ENCODE measurements around the gene VAX1.

Gene VAX1

GRCh38 chr10:117148284-117148683 is 10.2 kb upstream of the VAX1 start:
- H3K9me3 ChIP-seq, result no peaks in the 10 kb centered on the region
- TF ChIP-seq CTCF (IDR thresholded peaks at IDR 0.05), result no peak
- peaks cover 98% of the 10 kb centered on the region for H3K27me3 ChIP-seq
- H3K4me1 ChIP-seq (ENCODE audit: control insufficient read depth in 1 of 2, insufficient read depth in 1 of 2, low read depth in 1 of 2, low read length in 1 of 2), result no peaks in the 10 kb centered on the region
- H3K27ac ChIP-seq, result no peak overlapping the region
- no peak overlapping the region for H3K4me3 ChIP-seq (ENCODE audit: low read depth in 1 of 2, low read length in 1 of 2)
- no peaks in the 10 kb centered on the region for H3K36me3 ChIP-seq

DNA sequence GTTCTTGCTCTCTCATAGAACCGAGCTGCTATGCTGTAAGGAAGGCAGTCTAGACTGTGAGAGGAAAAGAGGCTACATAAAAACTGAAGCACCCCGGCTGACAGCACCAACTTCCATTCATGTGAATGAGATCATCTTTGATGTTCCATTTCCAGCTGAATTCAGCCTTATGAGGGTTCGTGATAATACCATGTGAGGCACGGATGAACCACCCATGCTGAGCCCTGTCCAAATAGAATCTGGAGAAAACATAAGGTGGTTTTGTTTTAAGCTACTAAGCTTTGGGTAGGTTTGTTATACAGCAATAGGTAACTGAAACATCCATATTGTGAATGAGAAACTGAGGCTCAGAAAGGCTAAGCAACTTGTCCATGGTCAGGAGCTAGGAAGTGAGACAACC is 6.9 kb upstream of the VAX1 start:
- no peaks in the 10 kb centered on the region for H3K4me1 ChIP-seq (ENCODE audit: control insufficient read depth in 1 of 2, insufficient read depth in 1 of 2, low read depth in 1 of 2, low read length in 1 of 2)
- TF ChIP-seq CTCF (IDR thresholded peaks at IDR 0.05), result no peak
- peaks cover 100% of the 10 kb centered on the region for H3K27me3 ChIP-seq
- no peaks in the 10 kb centered on the region for H3K9me3 ChIP-seq
- no peaks in the 10 kb centered on the region for H3K36me3 ChIP-seq
- no peak overlapping the region for H3K4me3 ChIP-seq (ENCODE audit: low read depth in 1 of 2, low read length in 1 of 2)
- no peak overlapping the region for H3K27ac ChIP-seq

DNA sequence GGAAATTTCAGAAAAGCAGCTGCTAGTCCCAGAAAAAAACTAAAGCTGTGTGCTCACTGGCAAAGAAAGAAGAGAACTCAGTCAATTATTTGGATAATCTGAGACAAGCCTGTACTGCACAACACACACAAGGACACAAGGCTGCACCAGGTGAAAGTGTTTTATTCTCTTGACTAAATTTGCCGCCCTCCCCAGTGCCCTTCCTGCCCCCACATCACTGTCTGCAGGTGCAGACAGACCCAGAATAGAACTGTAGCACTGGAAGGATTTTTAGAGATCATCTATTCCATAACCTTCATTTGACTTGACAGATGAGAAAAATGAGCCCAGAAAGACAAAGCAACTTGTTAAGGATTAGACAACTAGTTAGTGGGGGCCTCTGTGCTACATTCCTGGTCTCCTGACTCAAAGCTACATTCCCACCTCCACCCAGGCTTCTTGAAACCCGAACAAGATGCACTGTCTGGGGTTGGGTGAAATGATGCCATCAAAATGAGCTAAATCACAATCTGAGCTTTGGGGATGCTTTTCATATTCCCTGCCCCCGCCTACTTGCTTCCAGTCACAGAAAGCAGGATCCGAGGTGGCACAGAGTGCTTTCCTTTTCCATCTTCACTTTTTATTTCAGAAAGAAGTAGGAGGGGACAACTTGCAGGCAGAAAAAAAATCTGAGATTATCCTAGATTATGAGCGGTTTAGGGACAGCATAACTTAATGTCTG is 5.2 kb upstream of the VAX1 start:
- H3K27me3 ChIP-seq, result peaks cover 100% of the 10 kb centered on the region
- H3K27ac ChIP-seq, result no peak overlapping the region
- H3K9me3 ChIP-seq, result no peaks in the 10 kb centered on the region
- H3K4me1 ChIP-seq (ENCODE audit: control insufficient read depth in 1 of 2, insufficient read depth in 1 of 2, low read depth in 1 of 2, low read length in 1 of 2), result no peaks in the 10 kb centered on the region
- no peaks in the 10 kb centered on the region for H3K36me3 ChIP-seq
- H3K4me3 ChIP-seq (ENCODE audit: low read depth in 1 of 2, low read length in 1 of 2), result no peak overlapping the region
- TF ChIP-seq CTCF (IDR thresholded peaks at IDR 0.05), result no peak

DNA sequence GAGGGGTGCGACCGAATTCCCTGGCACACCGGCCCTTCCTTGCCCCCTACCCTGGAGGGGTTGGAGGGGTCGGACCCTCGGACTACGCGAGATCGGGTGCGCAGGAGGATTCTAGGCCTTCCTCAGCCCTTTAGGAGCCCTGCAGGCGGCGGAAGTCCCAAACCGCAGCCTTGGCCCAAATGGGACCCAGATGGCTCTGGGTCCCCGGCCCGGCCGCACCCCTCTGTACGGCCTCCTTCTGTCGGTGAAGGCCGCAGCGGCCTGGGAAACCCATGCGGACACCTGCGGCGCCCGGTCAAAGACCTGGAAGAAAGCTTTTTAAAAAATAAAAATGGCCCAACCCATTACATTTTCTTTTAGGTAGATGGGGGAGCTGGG is 2.4 kb upstream of the VAX1 start:
- Histone ChIP-seq H3K4me1 (ENCODE audit: control insufficient read depth in 1 of 2, insufficient read depth in 1 of 2, low read depth in 1 of 2, low read length in 1 of 2) (no peaks in the 10 kb centered on the region), H3K4me3 (ENCODE audit: low read depth in 1 of 2, low read length in 1 of 2) (no peak overlapping the region), H3K27me3 (peaks cover 100% of the 10 kb centered on the region), H3K36me3 (no peaks in the 10 kb centered on the region), H3K27ac (no peak overlapping the region), H3K9me3 (no peaks in the 10 kb centered on the region)
- no peak for TF ChIP-seq CTCF (IDR thresholded peaks at IDR 0.05)

- H3K36me3 ChIP-seq, result no peaks in the 10 kb centered on the region
- no peaks in the 10 kb centered on the region for H3K4me1 ChIP-seq (ENCODE audit: control insufficient read depth in 1 of 2, insufficient read depth in 1 of 2, low read depth in 1 of 2, low read length in 1 of 2)
- no peak overlapping the region for H3K4me3 ChIP-seq (ENCODE audit: low read depth in 1 of 2, low read length in 1 of 2)
- no peak overlapping the region for H3K27ac ChIP-seq
- no peaks in the 10 kb centered on the region for H3K9me3 ChIP-seq
- peaks cover 100% of the 10 kb centered on the region for H3K27me3 ChIP-seq
- no peak for TF ChIP-seq CTCF (IDR thresholded peaks at IDR 0.05)
These were observed 1.8 kb upstream of the VAX1 start for GRCh38 chr10:117139581-117140524.
